Natural killer cell (primary cell): Measurements from ENCODE around the gene NGEF. TPM values are rescaled to one million over a fixed set of nuclear protein-coding genes. Genes with fewer than 3 reads are reported as not detected.

Experiments
- ATAC-seq, 3 donors: fragments of 150-1000 bp in 2 of 3; fragments of 200-7000 bp in 1 of 3; cut with Tn5 transposase; 1 replicate in 1 of 3; 2 replicates in 2 of 3; pipeline ENCODE4 v1.10.0; 2021; ENCODE audit warnings: mild to moderate bottlenecking in 2 of 3, moderate library complexity in 2 of 3
- DNase-seq, 2 donors: peaks; one replicate each; pipeline versions ENCODE4 v3.0.0 to v3.0.0-alpha.2; 2013 to 2021; ENCODE audit warnings: mixed read lengths in 1 of 2
- H3K27ac ChIP-seq: one replicate; pipeline ENCODE4 v1.5.1; 2013; ENCODE audit warnings: mild to moderate bottlenecking, low read length
- H3K27me3 ChIP-seq: one replicate; pipeline ENCODE4 v1.6.1; 2013; ENCODE audit warnings: low read length; ENCODE audit not compliant: control insufficient read depth, insufficient read depth
- H3K36me3 ChIP-seq: one replicate; pipeline ENCODE4 v1.6.1; 2013; ENCODE audit warnings: low read length; ENCODE audit not compliant: control insufficient read depth, insufficient read depth
- H3K4me1 ChIP-seq: one replicate; pipeline ENCODE4 v1.6.1; 2013; ENCODE audit warnings: low read length; ENCODE audit not compliant: control insufficient read depth, insufficient read depth
- H3K4me3 ChIP-seq: one replicate; pipeline ENCODE4 v1.5.1; 2013; ENCODE audit warnings: low read length
- H3K9me3 ChIP-seq: one replicate; pipeline ENCODE4 v1.6.1; 2013; ENCODE audit warnings: low read length; ENCODE audit not compliant: control insufficient read depth, insufficient read depth
- H3K27ac Mint-ChIP-seq, 2 donors: one replicate each; pipeline ENCODE4 v1.8.0; 2022; ENCODE audit warnings: mild to moderate bottlenecking in 2 of 2, mixed read lengths in 2 of 2, moderate library complexity in 1 of 2
- H3K27me3 Mint-ChIP-seq, 2 donors: one replicate each; pipeline ENCODE4 v1.8.0; 2022; ENCODE audit warnings: low read depth in 2 of 2, mixed read lengths in 2 of 2
- H3K36me3 Mint-ChIP-seq: one replicate; pipeline ENCODE4 v1.8.0; 2022; ENCODE audit warnings: mixed read lengths
- H3K4me1 Mint-ChIP-seq, 2 donors: one replicate each; pipeline ENCODE4 v1.8.0; 2022; ENCODE audit warnings: mixed read lengths in 2 of 2
- H3K4me3 Mint-ChIP-seq: one replicate; pipeline ENCODE4 v1.8.0; 2022; ENCODE audit warnings: mild to moderate bottlenecking, moderate library complexity, mixed read lengths
- H3K9me3 Mint-ChIP-seq, 2 donors: one replicate each; pipeline ENCODE4 v1.8.0; 2022; ENCODE audit warnings: mixed read lengths in 2 of 2
- WGBS: methylation state at CpG from one replicate; pipeline ENCODE4 v1.1.7; 2013; ENCODE audit warnings: missing lambda C conversion rate; ENCODE audit not compliant: insufficient coverage; 5-methylcytosine and 5-hydroxymethylcytosine counted together
- intact Hi-C: fragments of 100-400 bp; cut with micrococcal nuclease; formaldehyde crosslinking; loops from one replicate; pipeline ENCODE4 v1.14.2; 2022
- total RNA-seq, 4 donors: library from RNA; stranded (reverse); fragments of 120-200 nt in 1 of 4; gene quantifications; one replicate each; pipeline versions ENCODE4 v1.2.3 to v1.2.4, GENCODE V29; 2013 to 2022
- TF ChIP-seq, protein P1 (sequence below): fragments of 200-600 bp; IDR thresholded peaks from one replicate; pipeline ENCODE4 v1.8.0; 2022; ENCODE audit warnings: antibody characterized with exemption

Gene NGEF
- total RNA-seq, 3 donors from 2014 or later (not counting 1 experiment from before 2014, with no cell fraction given): not detected

DNA sequence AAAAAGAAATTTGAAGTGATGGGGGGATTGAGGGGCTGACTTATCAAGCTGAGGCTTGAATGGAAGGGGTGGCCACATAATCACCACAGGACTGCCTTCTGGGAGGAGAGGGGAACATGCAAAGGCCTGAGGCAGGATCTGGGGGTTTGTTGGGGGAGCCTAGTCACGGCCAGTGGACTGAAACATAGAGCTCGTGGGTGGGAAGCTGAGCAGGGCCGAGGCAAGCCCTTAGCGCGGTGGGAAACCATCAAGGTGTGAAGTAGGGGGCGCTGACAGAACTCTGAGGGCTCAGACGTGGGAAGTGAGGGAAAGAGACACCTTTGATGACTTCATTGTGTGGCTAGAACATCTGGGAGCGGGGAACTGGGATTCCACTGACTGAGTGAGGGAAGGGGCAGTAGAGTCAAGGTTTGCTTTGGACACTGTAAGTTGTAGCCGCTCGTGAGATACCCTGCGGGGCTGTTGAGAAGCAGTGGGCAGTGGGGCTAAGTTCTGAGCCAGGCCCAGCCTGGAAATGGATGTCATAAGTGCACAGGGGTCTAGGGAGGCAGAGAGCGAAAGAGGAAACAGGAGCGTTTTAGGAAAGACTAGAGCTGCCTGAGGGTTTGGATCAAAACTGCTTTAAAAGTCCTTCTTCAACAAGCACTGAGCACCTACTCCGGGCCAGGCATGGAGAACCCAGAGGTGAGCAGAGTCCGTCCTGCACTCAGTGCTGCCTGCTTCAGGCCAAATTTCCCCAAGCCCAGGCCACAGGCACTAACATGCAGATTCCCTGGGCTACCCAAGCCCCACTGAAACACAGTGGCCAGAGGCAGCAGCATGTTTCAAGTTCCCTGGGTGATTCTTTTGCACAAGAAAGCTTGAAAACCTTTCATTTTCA is 143.7 kb downstream of the NGEF start:
- Histone ChIP-seq H3K27me3 (no peaks in the 10 kb centered on the region), H3K4me1 (no peaks in the 10 kb centered on the region), H3K27ac (no peak overlapping the region), H3K4me3 (no peak overlapping the region), H3K9me3 (no peaks in the 10 kb centered on the region), H3K36me3 (no peaks in the 10 kb centered on the region)
- H3K27ac Mint-ChIP-seq: peak overlapping the region in 1 of 2 donors; percentile 29
- no peak for DNase-seq
- no peaks in the 10 kb centered on the region for H3K36me3 Mint-ChIP-seq
- H3K4me1 Mint-ChIP-seq: peaks cover 0 to 5% of the 10 kb centered on the region in 2 donors
- no peak for ATAC-seq
- H3K4me3 Mint-ChIP-seq: no peak overlapping the region
- no peaks in the 10 kb centered on the region for H3K9me3 Mint-ChIP-seq
- no peaks in the 10 kb centered on the region for H3K27me3 Mint-ChIP-seq
- intact Hi-C loops: no loop called here
- TF ChIP-seq, protein P1, sequence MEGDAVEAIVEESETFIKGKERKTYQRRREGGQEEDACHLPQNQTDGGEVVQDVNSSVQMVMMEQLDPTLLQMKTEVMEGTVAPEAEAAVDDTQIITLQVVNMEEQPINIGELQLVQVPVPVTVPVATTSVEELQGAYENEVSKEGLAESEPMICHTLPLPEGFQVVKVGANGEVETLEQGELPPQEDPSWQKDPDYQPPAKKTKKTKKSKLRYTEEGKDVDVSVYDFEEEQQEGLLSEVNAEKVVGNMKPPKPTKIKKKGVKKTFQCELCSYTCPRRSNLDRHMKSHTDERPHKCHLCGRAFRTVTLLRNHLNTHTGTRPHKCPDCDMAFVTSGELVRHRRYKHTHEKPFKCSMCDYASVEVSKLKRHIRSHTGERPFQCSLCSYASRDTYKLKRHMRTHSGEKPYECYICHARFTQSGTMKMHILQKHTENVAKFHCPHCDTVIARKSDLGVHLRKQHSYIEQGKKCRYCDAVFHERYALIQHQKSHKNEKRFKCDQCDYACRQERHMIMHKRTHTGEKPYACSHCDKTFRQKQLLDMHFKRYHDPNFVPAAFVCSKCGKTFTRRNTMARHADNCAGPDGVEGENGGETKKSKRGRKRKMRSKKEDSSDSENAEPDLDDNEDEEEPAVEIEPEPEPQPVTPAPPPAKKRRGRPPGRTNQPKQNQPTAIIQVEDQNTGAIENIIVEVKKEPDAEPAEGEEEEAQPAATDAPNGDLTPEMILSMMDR: no peak
- 72% methylated on average over 15 of the region's 15 CpGs for WGBS

GRCh38 chr2:232866104-232866503 is 147.0 kb downstream of the NGEF start:
- DNase-seq: no peak
- no peak for ATAC-seq
- Mint-ChIP-seq H3K27ac (no peak overlapping the region), H3K27me3 (no peaks in the 10 kb centered on the region), H3K36me3 (no peaks in the 10 kb centered on the region), H3K4me1 (peaks cover 0 to 5% of the 10 kb centered on the region in 2 donors), H3K9me3 (no peaks in the 10 kb centered on the region), H3K4me3 (no peak overlapping the region)
- no peaks in the 10 kb centered on the region for H3K4me1 ChIP-seq
- no peak overlapping the region for H3K27ac ChIP-seq
- intact Hi-C loops: no loop called here
- 98% methylated on average over 4 of the region's 4 CpGs for WGBS
- no peaks in the 10 kb centered on the region for H3K27me3 ChIP-seq
- no peak overlapping the region for H3K4me3 ChIP-seq
- no peaks in the 10 kb centered on the region for H3K9me3 ChIP-seq
- TF ChIP-seq, protein P1: no peak
- peaks cover 3% of the 10 kb centered on the region for H3K36me3 ChIP-seq

DNA sequence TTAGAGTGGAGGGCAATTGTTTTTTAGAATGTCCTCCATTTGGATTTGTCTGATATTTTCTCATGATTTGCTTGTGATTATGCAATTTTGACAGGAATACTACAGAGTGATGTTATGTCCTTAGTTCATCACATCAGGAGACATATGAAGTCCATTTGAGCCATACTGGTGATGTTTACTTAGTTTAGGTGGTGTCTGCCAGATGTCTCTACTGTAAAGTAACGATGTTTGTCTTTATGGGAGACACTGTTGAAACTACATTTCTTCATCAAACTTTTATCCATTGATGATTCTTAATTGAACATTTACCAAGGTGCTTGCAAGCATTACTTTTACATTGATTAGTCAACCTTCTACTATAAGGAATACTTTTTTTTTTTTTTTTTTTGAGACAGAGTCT is 147.9 kb downstream of the NGEF start:
- DNase-seq (no peak), ATAC-seq (no peak)
- Mint-ChIP-seq H3K27ac (no peak overlapping the region), H3K36me3 (no peaks in the 10 kb centered on the region), H3K4me1 (peaks cover 0 to 5% of the 10 kb centered on the region in 2 donors), H3K27me3 (no peaks in the 10 kb centered on the region), H3K9me3 (no peaks in the 10 kb centered on the region), H3K4me3 (no peak overlapping the region)
- no peaks in the 10 kb centered on the region for H3K9me3 ChIP-seq
- WGBS: no CpG with 5 or more reads among the region's 1 CpG
- H3K4me3 ChIP-seq: no peak overlapping the region
- H3K4me1 ChIP-seq: no peaks in the 10 kb centered on the region
- intact Hi-C loops: no loop called here
- H3K27me3 ChIP-seq: no peaks in the 10 kb centered on the region
- TF ChIP-seq, protein P1: no peak
- peaks cover 5% of the 10 kb centered on the region for H3K36me3 ChIP-seq
- H3K27ac ChIP-seq: no peak overlapping the region
